ENCODE measurements around the gene BBS9.
"Not testable (repeated sequence)": the region's sequence is repeated elsewhere in the genome, so short reads cannot be mapped to it uniquely, and the experiment has no call there.

BBS9 gene

GRCh38 chr7:33509206-33509605 is 379.8 kb downstream of the BBS9 start:
- DNase-seq = no peak

- DNase-seq = no peak
Measured at GRCh38 chr7:33511778-33512177, 382.4 kb downstream of the BBS9 start.

- no peak for DNase-seq
Measured at GRCh38 chr7:33516568-33516967, 387.2 kb downstream of the BBS9 start.

- no peak for DNase-seq
Measured at GRCh38 chr7:33517191-33517590, 387.8 kb downstream of the BBS9 start.

- DNase-seq = peak; percentile 30
Measured at GRCh38 chr7:33527008-33527407, 397.6 kb downstream of the BBS9 start.

GRCh38 chr7:33527613-33528012 is 398.2 kb downstream of the BBS9 start:
- DNase-seq = not testable (repeated sequence)

GRCh38 chr7:33529070-33529469 is 399.7 kb downstream of the BBS9 start:
- DNase-seq = no peak

- DNase-seq = no peak
Measured at GRCh38 chr7:33530664-33531063, 401.3 kb downstream of the BBS9 start.

- DNase-seq = no peak
Measured at GRCh38 chr7:33531888-33532287, 402.5 kb downstream of the BBS9 start.

- DNase-seq = no peak
Measured at GRCh38 chr7:33534833-33535232, 405.5 kb downstream of the BBS9 start.

- DNase-seq = no peak
Measured at GRCh38 chr7:33535989-33536388, 406.6 kb downstream of the BBS9 start.

GRCh38 chr7:33536398-33537103 is 407.2 kb downstream of the BBS9 start:
- DNase-seq = no peak

- DNase-seq = no peak
Measured at GRCh38 chr7:33537104-33537477, 407.7 kb downstream of the BBS9 start.

- no peak for DNase-seq
Measured at GRCh38 chr7:33539198-33539597, 409.8 kb downstream of the BBS9 start.

GRCh38 chr7:33539659-33540400 is 410.5 kb downstream of the BBS9 start:
- DNase-seq = no peak

- no peak for DNase-seq
Measured at GRCh38 chr7:33547880-33548279, 418.5 kb downstream of the BBS9 start.

GRCh38 chr7:33550363-33550762 is 421.0 kb downstream of the BBS9 start:
- no peak for DNase-seq

GRCh38 chr7:33550979-33551378 is 421.6 kb downstream of the BBS9 start:
- DNase-seq = no peak

GRCh38 chr7:33554046-33554445 is 424.7 kb downstream of the BBS9 start:
- no peak for DNase-seq

GRCh38 chr7:33554576-33554975 is 425.2 kb downstream of the BBS9 start:
- no peak for DNase-seq

- no peak for DNase-seq
Measured at GRCh38 chr7:33556472-33556871, 427.1 kb downstream of the BBS9 start.

GRCh38 chr7:33558549-33559323 is 429.4 kb downstream of the BBS9 start:
- DNase-seq = peak; percentile 26

- DNase-seq = peak; percentile 3
Measured at GRCh38 chr7:33559324-33559710, 430.0 kb downstream of the BBS9 start.

- DNase-seq = no peak
Measured at GRCh38 chr7:33562996-33563395, 433.6 kb downstream of the BBS9 start.
